ENCODE measurements around the gene ZNF865. TPM values are rescaled to one million over a fixed set of nuclear protein-coding genes. Genes with fewer than 3 reads are reported as not detected.
A peak's percentile ranks its signal among the peaks of the same experiment; 100 is the strongest.

ZNF865 gene
- total RNA-seq, 1 experiment from 2014 or later, result 16.2 TPM

DNA sequence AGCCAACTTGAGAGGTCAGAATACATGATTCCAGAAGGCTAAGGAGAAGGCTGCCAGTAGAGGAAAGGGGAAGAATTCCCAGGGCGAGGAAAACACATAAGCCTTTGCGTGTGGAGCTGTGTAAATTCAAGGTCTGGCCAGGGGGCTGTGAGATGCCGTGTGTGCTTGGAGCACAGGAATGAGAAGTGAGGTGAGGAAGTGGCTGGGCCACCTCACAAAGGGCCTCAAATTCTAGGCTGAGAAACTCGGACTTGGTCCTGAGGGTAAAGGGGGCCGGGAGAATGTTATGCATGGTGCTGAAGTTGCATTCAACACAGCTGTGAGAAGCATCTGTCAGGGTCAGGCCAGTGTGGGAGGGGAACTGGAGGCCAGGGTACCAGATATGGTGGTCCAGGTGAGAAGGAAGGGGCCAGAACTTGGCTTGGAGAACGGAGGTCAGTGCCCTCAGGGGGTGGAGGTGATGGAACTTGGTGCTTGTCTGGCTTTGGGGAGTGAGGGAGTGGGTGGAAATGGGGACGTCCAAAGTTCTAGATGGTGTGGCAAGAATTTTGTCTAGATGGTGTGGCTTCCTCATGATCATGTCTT lies 30.5 kb downstream of the ZNF865 start:
- H4K20me1 ChIP-seq (ENCODE audit: insufficient read depth), result no peaks in the 10 kb centered on the region
- intact Hi-C loops (cut with micrococcal nuclease), result loop anchor here (1.0 to 10.0 kb wide), 3 partner anchors 163 to 981 kb away; partner anchors contain the start of gene TNNT1
- H2AFZ ChIP-seq (ENCODE audit: low read depth, low read length, poor library complexity, severe bottlenecking), result no peak overlapping the region
- ChIA-PET RAD21 (ENCODE audit: low non-redundant PET in 1 of 2, low total read pairs in 2 of 2, uncharacterized antibody in 2 of 2, unreplicated experiment in 2 of 2) (no interaction called here), CTCF (no interaction called here), POLR2A (interaction anchor here (1.5 kb wide), 1 partner anchor 12 kb away, joined by 4 read pairs; the partner anchor contains the start of gene ZNF784)
- H3K27ac ChIP-seq (ENCODE audit: low read depth, low read length), result peak overlapping the region; percentile 77; the same call in 1 of the 2 replicates
- H3K79me2 ChIP-seq (ENCODE audit: insufficient read depth, low read length), result peaks cover 47% of the 10 kb centered on the region
- no peaks in the 10 kb centered on the region for H3K9me2 ChIP-seq (ENCODE audit: insufficient read depth)
- peak overlapping the region; percentile 88 for H3K4me2 ChIP-seq (ENCODE audit: low read length)
- H3K9me3 ChIP-seq (ENCODE audit: control insufficient read depth in 1 of 2, insufficient read depth in 1 of 2, low read depth in 1 of 2, low read length in 2 of 2), result no peaks in the 10 kb centered on the region
- 0 out of 4 replicates have a peak, but pooled peaks cover 0 to 3% of the 10 kb centered on the region in 2 experiments for H3K36me3 ChIP-seq (ENCODE audit: control insufficient read depth in 1 of 2, insufficient read depth in 2 of 2, low read length in 2 of 2)
- no peak for DNase-seq (ENCODE audit: low read depth, low spot score)
- peaks cover 32 to 62% of the 10 kb centered on the region in 2 experiments for H3K4me1 ChIP-seq (ENCODE audit: control insufficient read depth in 1 of 2, insufficient read depth in 2 of 2, low read length in 2 of 2)
- peak overlapping the region; percentile 95 for H3K9ac ChIP-seq (ENCODE audit: low read length)
- peak overlapping the region; percentile 78 to 93 for H3K4me3 ChIP-seq (replicated peaks in 1 of 2; ENCODE audit: low read depth in 1 of 2, low read length in 2 of 2)
- BruUV-seq (replicated peaks), result no TSS peak
- ATAC-seq, result no peak
- no peaks in the 10 kb centered on the region for H3K27me3 ChIP-seq (ENCODE audit: insufficient read depth, low read length)
- no peak for TF ChIP-seq ZNF274 (IDR thresholded peaks at IDR 0.05; ENCODE audit: low read depth, low read length)
- TF ChIP-seq ZFX (IDR thresholded peaks at IDR 0.05), result no peak
- no peak for TF ChIP-seq SRF (IDR thresholded peaks at IDR 0.05; ENCODE audit: low read depth)
- TF ChIP-seq YY1 (IDR thresholded peaks at IDR 0.05; ENCODE audit: extremely low read depth, insufficient replicate concordance, low read depth, low read length), result no peak
- TF ChIP-seq EGR1 (IDR thresholded peaks at IDR 0.05; ENCODE audit: low read depth), result no peak
- TF ChIP-seq POLR2A (IDR thresholded peaks at IDR 0.05; ENCODE audit: borderline replicate concordance, extremely low read depth, insufficient read depth, insufficient read length), result no peak
- no peak for TF ChIP-seq EZH2 (IDR thresholded peaks at IDR 0.05)
- TF ChIP-seq, protein P1, sequence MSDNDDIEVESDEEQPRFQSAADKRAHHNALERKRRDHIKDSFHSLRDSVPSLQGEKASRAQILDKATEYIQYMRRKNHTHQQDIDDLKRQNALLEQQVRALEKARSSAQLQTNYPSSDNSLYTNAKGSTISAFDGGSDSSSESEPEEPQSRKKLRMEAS (IDR thresholded peaks at IDR 0.05), result no peak
- TF ChIP-seq RAD21 (IDR thresholded peaks at IDR 0.05; ENCODE audit: low read depth), result no peak
- no peak for TF ChIP-seq ELF1 (IDR thresholded peaks at IDR 0.05; ENCODE audit: borderline replicate concordance, low read depth)
- TF ChIP-seq, protein P2, sequence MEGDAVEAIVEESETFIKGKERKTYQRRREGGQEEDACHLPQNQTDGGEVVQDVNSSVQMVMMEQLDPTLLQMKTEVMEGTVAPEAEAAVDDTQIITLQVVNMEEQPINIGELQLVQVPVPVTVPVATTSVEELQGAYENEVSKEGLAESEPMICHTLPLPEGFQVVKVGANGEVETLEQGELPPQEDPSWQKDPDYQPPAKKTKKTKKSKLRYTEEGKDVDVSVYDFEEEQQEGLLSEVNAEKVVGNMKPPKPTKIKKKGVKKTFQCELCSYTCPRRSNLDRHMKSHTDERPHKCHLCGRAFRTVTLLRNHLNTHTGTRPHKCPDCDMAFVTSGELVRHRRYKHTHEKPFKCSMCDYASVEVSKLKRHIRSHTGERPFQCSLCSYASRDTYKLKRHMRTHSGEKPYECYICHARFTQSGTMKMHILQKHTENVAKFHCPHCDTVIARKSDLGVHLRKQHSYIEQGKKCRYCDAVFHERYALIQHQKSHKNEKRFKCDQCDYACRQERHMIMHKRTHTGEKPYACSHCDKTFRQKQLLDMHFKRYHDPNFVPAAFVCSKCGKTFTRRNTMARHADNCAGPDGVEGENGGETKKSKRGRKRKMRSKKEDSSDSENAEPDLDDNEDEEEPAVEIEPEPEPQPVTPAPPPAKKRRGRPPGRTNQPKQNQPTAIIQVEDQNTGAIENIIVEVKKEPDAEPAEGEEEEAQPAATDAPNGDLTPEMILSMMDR (IDR thresholded peaks at IDR 0.05 in 2 of 3, conservative IDR thresholded peaks at IDR 0.05 in 1 of 3; ENCODE audit: borderline replicate concordance in 1 of 3, insufficient read depth in 1 of 3, low read depth in 2 of 3, low read length in 2 of 3), result no peak
- no peak for TF ChIP-seq FOSL1 (IDR thresholded peaks at IDR 0.05; ENCODE audit: low read depth)
